ENCODE results near the gene TRAPPC3L. TPM values are rescaled to one million over a fixed set of nuclear protein-coding genes. Genes with fewer than 3 reads are reported as not detected.
A peak's percentile ranks its signal among the peaks of the same experiment; 100 is the strongest.

The TRAPPC3L gene
- total and polyA plus RNA-seq, 9 of the 15 experiments (the other 6 are each of a cell fraction or from before 2014, with no cell fraction given): not detected

- TF ChIP-seq RB1 (IDR thresholded peaks at IDR 0.05; ENCODE audit: low read depth) (0 out of 2 replicates have a peak, but pooled peaks have one; percentile 31), U2AF1 (optimal IDR thresholded peaks at IDR 0.05; ENCODE audit: low read depth, low read length) (no peak), KDM2B (CRISPR knock-in tag; IDR thresholded peaks at IDR 0.05) (no peak), PATZ1 (CRISPR knock-in tag; IDR thresholded peaks at IDR 0.05; ENCODE audit: borderline replicate concordance) (no peak), ZKSCAN1 (IDR thresholded peaks at IDR 0.05; ENCODE audit: low read depth, low read length) (no peak), MXI1 (IDR thresholded peaks at IDR 0.05; ENCODE audit: low read depth, low read length) (no peak), POLR3G (IDR thresholded peaks at IDR 0.05; ENCODE audit: extremely low read depth, insufficient read length, insufficient replicate concordance) (no peak), ZNF407 (IDR thresholded peaks at IDR 0.05; ENCODE audit: low read depth) (no peak), MEIS2 (IDR thresholded peaks at IDR 0.05; ENCODE audit: partially characterized antibody) (peak; percentile 46), IRF1 (CRISPR knock-in tag; IDR thresholded peaks at IDR 0.05; ENCODE audit: borderline replicate concordance) (no peak), NFRKB (IDR thresholded peaks at IDR 0.05; ENCODE audit: low read depth) (no peak)
Measured at GRCh38 chr6:116536216-116536621, 9.3 kb downstream of the TRAPPC3L start (continued).
